GM21723 (cell line): Measurements from ENCODE around the gene OTOGL.
"Not testable (repeated sequence)": the region's sequence is repeated elsewhere in the genome, so short reads cannot be mapped to it uniquely, and the experiment has no call there.

Experiments
- ATAC-seq: cut with Tn5 transposase; IDR thresholded peaks from one replicate; pipeline ENCODE4 v1.9.1; 2021; ENCODE audit warnings: mild to moderate bottlenecking, moderate library complexity; ENCODE audit not compliant: unreplicated experiment

OTOGL gene

GRCh38 chr12:80213871-80214270 lies 114.5 kb downstream of the OTOGL start:
- no peak for ATAC-seq

GRCh38 chr12:80217011-80217535 lies 117.7 kb downstream of the OTOGL start:
- no peak for ATAC-seq

DNA sequence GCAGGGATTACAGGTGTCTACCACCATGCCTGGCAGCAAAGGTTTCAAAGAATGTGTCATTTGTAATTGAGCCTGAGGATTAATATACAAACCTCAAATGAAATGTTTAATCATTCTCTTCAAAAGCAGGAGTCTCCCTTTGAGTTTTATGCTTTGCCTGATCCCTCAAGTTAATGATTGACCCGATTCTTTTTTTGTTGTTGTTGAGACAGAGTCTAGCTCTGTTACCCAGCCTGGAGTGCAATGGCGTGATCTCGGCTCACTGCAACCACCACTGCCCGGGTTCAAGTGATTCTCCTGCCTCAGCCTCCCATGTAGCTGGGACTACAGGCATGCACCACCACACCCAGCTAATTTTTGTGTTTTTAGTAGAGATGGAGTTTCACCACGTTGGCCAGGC lies 119.6 kb downstream of the OTOGL start:
- ATAC-seq: not testable (repeated sequence)

DNA sequence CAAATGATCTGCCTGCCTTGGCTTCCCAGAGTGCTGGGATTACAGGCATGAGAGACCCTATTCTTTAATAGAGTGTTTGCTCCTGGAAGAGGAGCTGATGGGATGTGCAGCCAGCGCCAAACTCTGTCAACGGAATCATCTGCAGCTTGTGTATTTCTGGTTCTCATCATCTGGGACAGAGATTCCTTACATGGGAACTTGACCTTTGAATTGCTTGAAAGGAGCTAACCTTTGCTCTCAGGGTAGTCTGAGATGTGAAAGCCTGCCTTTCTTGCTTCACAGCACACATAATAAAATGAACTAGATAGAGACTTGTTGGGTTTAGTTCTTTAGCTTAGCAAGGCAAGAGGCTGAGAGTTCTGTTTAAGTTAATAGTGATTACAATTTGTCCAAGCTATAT lies 120.0 kb downstream of the OTOGL start:
- ATAC-seq: no peak

DNA sequence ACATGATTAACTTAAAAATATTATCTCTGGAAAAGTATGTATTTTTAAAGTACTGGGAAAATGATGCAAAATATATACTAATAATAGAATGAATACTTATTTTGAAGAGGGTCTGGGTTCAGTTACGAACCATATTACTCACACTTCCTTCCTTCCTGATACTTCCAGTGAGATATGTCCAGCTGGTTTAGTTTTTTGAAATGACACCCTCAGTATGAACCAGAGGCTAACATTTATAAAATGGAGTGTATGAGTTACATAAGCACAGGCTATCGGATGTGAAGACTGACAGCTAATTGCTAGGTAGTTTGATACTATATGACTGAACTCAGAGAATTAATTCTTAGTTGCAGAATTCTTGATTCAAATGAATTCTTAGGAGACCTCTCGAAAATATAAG lies 122.9 kb downstream of the OTOGL start:
- ATAC-seq: no peak

- ATAC-seq: no peak
Measured at GRCh38 chr12:80226576-80226975, 127.2 kb downstream of the OTOGL start.

- ATAC-seq: not testable (repeated sequence)
Measured at GRCh38 chr12:80227904-80228303, 128.6 kb downstream of the OTOGL start.

DNA sequence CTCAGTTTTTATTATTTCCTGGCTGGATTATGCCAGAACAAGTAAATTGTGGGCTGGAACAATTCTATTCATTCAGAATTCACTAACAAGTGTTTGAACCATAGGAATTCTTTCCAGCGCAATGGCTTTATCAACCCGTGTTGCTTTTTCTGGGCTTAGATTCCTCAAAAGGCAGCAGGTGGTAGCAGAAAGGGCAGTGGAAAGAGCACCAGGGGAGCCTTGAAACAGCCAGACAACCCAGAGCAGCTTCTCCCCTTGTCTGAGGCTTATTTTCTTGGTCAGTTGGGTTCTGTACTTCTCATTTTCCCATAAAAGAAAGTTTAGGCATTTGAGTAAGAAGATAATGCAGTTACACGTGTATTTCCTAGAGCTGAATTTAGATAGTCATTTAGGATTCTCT lies 130.7 kb downstream of the OTOGL start:
- ATAC-seq: no peak

- ATAC-seq: no peak
Measured at GRCh38 chr12:80232837-80233236, 133.5 kb downstream of the OTOGL start.

GRCh38 chr12:80233926-80234325 lies 134.6 kb downstream of the OTOGL start:
- no peak for ATAC-seq

- ATAC-seq: no peak
Measured at GRCh38 chr12:80234667-80235066, 135.3 kb downstream of the OTOGL start.

DNA sequence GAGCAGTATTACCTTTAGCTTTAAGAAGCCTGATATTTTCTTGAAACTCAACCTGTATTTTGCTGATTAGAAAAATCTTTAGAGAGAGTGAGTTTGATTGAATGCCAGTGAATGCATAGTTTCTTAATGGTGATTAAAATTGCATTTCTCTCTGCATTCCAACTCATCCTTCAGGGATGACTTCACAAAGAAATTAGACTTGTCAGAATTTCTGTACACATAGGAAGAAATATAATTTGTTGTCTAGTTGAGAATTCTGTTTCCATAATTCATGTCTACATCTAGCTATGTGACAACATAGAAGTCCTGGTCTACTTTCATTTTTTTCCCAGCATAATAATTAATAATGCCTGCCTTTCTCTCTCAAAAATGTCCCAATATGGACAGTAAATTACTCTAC lies 136.6 kb downstream of the OTOGL start:
- no peak for ATAC-seq

GRCh38 chr12:80239867-80240266 lies 140.5 kb downstream of the OTOGL start:
- ATAC-seq: no peak

GRCh38 chr12:80241576-80242273 lies 142.4 kb downstream of the OTOGL start:
- ATAC-seq: no peak

DNA sequence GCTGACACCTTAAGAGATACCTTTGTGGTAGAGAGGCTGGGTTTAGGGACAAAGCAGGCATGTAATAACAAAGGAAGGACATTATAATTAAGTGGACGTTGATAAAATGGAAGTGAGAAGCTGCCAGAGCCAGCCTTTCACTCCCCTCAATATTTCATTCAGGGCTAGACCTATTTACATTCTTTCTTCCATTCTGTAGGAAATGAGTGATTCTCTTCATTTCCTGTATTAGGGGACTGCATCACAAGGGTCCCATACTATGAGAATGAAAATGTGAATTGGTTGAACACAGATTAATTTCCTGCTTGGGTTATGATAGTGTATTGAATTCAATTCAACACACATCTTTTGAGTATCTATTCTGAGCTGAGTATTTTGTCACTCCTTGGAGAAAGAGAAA lies 143.0 kb downstream of the OTOGL start:
- ATAC-seq: no peak

GRCh38 chr12:80249581-80249980 lies 150.2 kb downstream of the OTOGL start:
- not testable (repeated sequence) for ATAC-seq

GRCh38 chr12:80257920-80258319 lies 158.6 kb downstream of the OTOGL start:
- no peak for ATAC-seq

GRCh38 chr12:80260269-80260668 lies 160.9 kb downstream of the OTOGL start:
- ATAC-seq: no peak

DNA sequence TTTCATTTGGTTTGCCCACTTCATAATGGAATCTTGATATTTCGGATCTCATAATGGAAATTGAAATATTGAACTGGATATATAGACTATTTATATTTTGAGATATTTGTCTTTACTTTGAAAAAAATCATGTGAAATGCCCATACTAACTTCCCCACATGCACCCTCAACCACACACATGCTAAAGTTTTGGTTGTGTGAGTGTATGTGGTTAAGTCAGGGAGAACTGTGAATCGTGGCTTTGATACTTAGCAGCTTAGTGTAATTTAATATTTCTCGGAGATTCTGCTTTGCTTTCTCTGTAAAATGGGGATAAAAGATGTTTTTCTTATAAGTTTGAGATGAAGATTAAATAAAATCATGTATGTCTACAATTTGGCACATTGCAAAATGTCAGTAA lies 162.1 kb downstream of the OTOGL start:
- no peak for ATAC-seq

DNA sequence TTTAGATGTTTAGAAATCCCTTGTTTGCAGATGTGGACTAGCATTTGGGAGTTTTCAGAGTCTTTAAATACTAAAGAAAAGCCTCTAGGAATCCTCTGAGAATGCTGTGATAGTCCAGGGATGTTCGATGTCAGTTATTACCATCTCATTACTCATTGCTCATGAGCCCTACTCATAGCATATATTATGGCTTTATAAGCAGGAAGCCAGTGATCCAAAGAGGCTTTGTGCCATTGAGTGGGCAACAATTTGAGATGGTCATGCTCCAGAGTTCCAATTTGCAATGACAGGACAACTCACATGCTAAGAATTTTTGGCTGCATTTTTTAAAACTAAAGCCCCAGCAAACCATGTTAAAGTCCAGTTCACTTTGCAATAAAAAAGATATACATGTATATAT lies 163.0 kb downstream of the OTOGL start:
- ATAC-seq: no peak

DNA sequence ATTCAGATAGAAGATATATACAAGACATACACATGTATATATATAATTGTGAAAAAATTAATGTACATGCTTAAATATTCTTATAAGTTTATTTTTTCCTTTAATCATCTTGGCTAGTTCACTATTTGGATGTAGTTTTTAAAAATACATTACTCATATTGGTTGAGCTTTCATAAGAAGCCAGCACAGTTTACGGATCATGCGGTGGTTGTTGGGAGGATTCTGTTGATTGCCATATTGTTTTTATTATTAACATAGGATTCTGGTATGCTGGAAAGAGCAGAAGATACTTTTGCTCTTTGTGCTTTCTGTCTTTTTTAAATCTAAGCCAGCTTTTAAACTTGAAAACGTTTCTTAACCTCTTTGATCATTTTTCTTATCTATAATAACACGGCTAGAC lies 163.4 kb downstream of the OTOGL start:
- ATAC-seq: no peak

- ATAC-seq: no peak
Measured at GRCh38 chr12:80264386-80264785, 165.0 kb downstream of the OTOGL start.

DNA sequence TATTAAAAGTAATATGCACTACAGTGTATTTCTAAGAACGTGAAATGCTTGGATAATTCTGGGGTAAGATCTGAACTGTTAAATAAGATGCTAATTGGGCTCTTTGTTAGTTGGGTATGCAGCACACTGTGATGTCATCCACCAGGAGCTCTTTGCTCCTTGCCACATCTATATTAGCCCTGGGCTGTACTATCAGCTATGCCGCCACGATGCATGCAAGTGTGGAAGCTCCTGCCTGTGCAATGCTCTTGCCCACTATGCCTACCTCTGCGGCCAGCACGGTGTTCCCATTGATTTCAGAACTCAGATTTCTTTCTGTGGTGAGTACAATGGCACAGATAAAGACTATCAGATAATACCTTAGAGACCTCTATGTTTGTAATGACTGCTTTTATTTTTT lies 165.6 kb downstream of the OTOGL start:
- ATAC-seq: no peak
